22Rv1 (cell line): ENCODE measurements around the gene IL6ST.

Source experiments
- ZFX ChIP-seq: fragments of 450-650 bp; IDR thresholded peaks from 2 replicates; pipeline ENCODE4 v1.6.1; 2017; ENCODE audit warnings: antibody characterized with exemption, borderline replicate concordance
- TF ChIP-seq, protein P1 (sequence below): fragments of 450-650 bp; IDR thresholded peaks from 2 replicates; pipeline ENCODE4 v1.5.1; 2017; ENCODE audit warnings: mild to moderate bottlenecking

DNA sequence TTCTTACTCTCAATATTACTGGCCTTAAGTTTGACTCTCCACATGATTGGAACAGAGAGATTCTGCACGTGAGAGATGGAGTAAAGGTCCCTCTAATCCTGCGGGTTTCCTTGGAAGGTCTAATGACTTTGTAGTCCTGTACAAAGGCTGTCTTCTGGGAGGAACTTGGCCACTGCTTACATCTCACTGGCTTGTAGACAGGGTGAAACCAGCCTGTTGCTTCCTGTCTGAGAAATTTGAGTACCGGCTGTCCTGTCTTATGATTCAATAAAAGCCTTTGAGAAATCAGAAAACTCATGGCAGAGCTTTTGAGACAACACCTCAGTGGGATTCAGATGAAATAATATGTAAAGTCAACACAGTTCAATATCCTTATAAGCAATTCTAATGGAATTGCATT is 100.6 kb downstream of the IL6ST start:
- TF ChIP-seq ZFX: no peak
- TF ChIP-seq, protein P1, sequence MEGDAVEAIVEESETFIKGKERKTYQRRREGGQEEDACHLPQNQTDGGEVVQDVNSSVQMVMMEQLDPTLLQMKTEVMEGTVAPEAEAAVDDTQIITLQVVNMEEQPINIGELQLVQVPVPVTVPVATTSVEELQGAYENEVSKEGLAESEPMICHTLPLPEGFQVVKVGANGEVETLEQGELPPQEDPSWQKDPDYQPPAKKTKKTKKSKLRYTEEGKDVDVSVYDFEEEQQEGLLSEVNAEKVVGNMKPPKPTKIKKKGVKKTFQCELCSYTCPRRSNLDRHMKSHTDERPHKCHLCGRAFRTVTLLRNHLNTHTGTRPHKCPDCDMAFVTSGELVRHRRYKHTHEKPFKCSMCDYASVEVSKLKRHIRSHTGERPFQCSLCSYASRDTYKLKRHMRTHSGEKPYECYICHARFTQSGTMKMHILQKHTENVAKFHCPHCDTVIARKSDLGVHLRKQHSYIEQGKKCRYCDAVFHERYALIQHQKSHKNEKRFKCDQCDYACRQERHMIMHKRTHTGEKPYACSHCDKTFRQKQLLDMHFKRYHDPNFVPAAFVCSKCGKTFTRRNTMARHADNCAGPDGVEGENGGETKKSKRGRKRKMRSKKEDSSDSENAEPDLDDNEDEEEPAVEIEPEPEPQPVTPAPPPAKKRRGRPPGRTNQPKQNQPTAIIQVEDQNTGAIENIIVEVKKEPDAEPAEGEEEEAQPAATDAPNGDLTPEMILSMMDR: no peak
